ENCODE data around the gene OR4C6. TPM values are rescaled to one million over a fixed set of nuclear protein-coding genes. Genes with fewer than 3 reads are reported as not detected.

OR4C6 gene
- total and polyA plus RNA-seq, 2 of the 4 experiments (the other 2 are of a cell fraction), result not detected

DNA sequence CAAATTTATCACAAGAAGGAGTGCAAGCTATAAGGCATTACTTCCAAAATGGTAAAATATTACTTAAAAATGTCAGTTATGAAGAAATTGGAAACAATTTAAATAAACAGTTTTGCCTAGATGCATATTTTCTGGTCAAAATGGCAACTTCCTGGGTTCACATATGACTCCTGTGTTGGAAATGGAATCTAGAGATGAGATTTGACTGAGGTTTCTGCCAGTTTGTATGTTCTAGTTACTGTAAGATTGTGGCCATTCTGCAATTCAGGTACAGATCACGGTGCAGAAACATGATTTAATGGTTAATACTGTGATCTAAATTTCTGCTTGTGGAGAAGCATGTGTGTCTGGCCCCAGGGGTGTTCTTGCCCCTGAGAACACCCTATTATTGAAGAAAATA, 3.4 kb upstream of the OR4C6 start:
- Histone ChIP-seq H4K8ac (ENCODE audit: low read depth in 2 of 2, low read length in 2 of 2) (no peak overlapping the region), H3K4me1 (ENCODE audit: control insufficient read depth, insufficient read depth, low read length) (no peaks in the 10 kb centered on the region), H3K23ac (ENCODE audit: low read depth, low read length) (no peak overlapping the region), H3K9ac (ENCODE audit: low read depth, low read length) (no peak overlapping the region), H3K14ac (replicated peaks; ENCODE audit: low read depth, low read length) (no peak overlapping the region), H2BK20ac (ENCODE audit: low read depth, low read length) (no peak overlapping the region), H4K91ac (ENCODE audit: insufficient read depth, low read depth, low read length) (no peak overlapping the region), H3K4ac (ENCODE audit: low read depth, low read length) (no peak overlapping the region), H2AK9ac (replicated peaks; ENCODE audit: low read depth, low read length, poor library complexity) (no peak overlapping the region), H4K20me1 (ENCODE audit: insufficient read depth, low read length) (no peaks in the 10 kb centered on the region), H3K27ac (ENCODE audit: insufficient read depth, low read length) (no peak overlapping the region), H3K4me3 (ENCODE audit: insufficient read depth, low read depth, low read length) (no peak overlapping the region), H4K5ac (ENCODE audit: low read depth, low read length) (no peak overlapping the region), H2BK120ac (ENCODE audit: low read depth, low read length) (no peak overlapping the region), H3K27me3 (ENCODE audit: control insufficient read depth, insufficient read depth, low read length) (no peaks in the 10 kb centered on the region), H3K9me1 (ENCODE audit: insufficient read depth, low read length) (no peaks in the 10 kb centered on the region), H3K18ac (ENCODE audit: low read depth, low read length) (no peak overlapping the region), H2AK5ac (ENCODE audit: low read depth, low read length) (no peak overlapping the region), H3K79me1 (ENCODE audit: low read depth in 1 of 2, low read length in 2 of 2) (no peaks in the 10 kb centered on the region), H3K4me2 (ENCODE audit: low read depth, low read length) (no peak overlapping the region), H3K9me3 (ENCODE audit: control insufficient read depth, insufficient read depth, low read length) (peaks cover 5% of the 10 kb centered on the region; the same call in 1 of the 2 replicates), H3K56ac (ENCODE audit: extremely low read depth, insufficient read depth, low read length) (no peak overlapping the region), H3K36me3 (ENCODE audit: control insufficient read depth, insufficient read depth, low read length) (no peaks in the 10 kb centered on the region), H2BK15ac (ENCODE audit: low read depth, low read length) (no peak overlapping the region), H2BK5ac (ENCODE audit: low read depth, low read length, poor library complexity, severe bottlenecking) (no peak overlapping the region), H2AFZ (replicated peaks; ENCODE audit: low read length, poor library complexity) (no peak overlapping the region)
- in situ Hi-C loops (cut with MboI; ENCODE audit: low sequenced_read_pairs) (no loop called here), intact Hi-C loops (cut with micrococcal nuclease) (no loop called here), dilution Hi-C loops (cut with HindIII; ENCODE audit: low sequenced_read_pairs, unreplicated experiment) (no loop called here)
- POLR2A ChIA-PET (ENCODE audit: unreplicated experiment), result no interaction called here
- TF ChIP-seq CHD1 (IDR thresholded peaks at IDR 0.05; ENCODE audit: low read depth, low read length) (no peak), BHLHE40 (IDR thresholded peaks at IDR 0.05; ENCODE audit: low read depth, low read length) (no peak), SMC3 (IDR thresholded peaks at IDR 0.05; ENCODE audit: low read depth, low read length) (no peak), ELK1 (IDR thresholded peaks at IDR 0.05; ENCODE audit: borderline replicate concordance, low read depth, low read length) (no peak), RCOR1 (IDR thresholded peaks at IDR 0.05; ENCODE audit: insufficient replicate concordance, low read length) (no peak)
- BruUV-seq (replicated peaks), result no TSS peak
- ATAC-seq (ENCODE audit: low read depth) (no peak), DNase-seq (no peak)
- no CpG with 5 or more reads among the region's 1 CpG for WGBS, 2 experiments (ENCODE audit: extremely low coverage in 2 of 2, insufficient read length in 1 of 2)
- CTCF ChIA-PET, result no interaction called here
